Measurements from ENCODE around the gene DVL2. TPM values are rescaled to one million over a fixed set of nuclear protein-coding genes. Genes with fewer than 3 reads are reported as not detected.
A peak's percentile ranks its signal among the peaks of the same experiment; 100 is the strongest.

DVL2 gene
- total RNA-seq, 2 donors from 2014 or later, result 35.1 to 61.6 TPM

DNA sequence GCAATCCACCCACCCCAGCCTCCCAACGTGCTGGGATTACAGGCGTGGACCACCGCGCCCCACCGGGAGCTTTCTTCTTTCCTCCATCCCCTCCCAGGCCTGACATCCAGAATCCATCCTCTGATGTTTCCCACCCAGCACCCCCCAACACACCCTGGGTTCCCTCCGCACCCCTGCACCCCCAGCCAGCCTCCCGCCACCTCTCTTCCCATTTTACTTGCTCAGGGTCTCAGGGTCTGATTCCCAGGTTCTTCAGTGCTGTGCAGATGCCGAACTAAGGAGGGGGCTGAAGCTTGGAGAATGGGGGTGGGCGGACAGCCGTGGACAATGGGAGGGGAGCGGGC is 55.4 kb downstream of the DVL2 start:
- no peak overlapping the region for H3K27ac Mint-ChIP-seq
- H3K9me3 Mint-ChIP-seq, result no peaks in the 10 kb centered on the region
- peaks cover 6 to 8% of the 10 kb centered on the region in 2 donors for H3K27me3 Mint-ChIP-seq
- no peak for ATAC-seq
- H3K4me3 Mint-ChIP-seq, result no peak overlapping the region
- H3K36me3 Mint-ChIP-seq, result no peaks in the 10 kb centered on the region
- no peak for DNase-seq (ENCODE audit: low spot score)
- H3K4me1 Mint-ChIP-seq (ENCODE audit: low read depth in 2 of 2), result peaks cover 6 to 7% of the 10 kb centered on the region in 2 donors

DNA sequence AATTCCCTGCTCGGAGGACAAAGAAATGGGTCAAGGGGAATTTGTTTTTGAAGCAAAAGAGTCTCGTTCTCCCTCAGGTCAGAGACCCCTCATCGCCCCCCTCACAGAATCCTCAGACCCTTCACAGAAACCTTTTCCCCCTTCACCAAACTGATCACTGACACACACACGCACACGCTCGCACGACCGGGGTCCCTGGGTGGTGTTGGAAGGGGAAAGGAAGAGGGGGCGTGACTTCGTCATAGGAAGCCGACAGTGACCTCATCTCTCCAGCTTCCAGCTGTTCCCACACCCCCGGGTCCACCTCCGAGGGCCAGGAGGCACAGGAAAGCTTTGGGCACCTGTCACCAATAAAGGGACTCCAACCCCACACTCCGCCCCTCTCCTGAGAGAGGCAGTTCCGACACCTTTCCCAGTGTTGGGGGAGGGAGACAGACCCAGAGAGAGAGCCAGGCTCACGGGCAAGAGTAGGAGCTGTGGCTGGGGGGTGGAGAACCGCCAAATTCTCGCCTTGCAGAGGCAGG is 56.3 kb downstream of the DVL2 start:
- H3K4me1 Mint-ChIP-seq (ENCODE audit: low read depth in 2 of 2), result peaks cover 6 to 7% of the 10 kb centered on the region in 2 donors
- H3K27ac Mint-ChIP-seq, result no peak overlapping the region
- H3K4me3 Mint-ChIP-seq, result peak overlapping the region; percentile 47
- no peaks in the 10 kb centered on the region for H3K9me3 Mint-ChIP-seq
- ATAC-seq (no peak), DNase-seq (ENCODE audit: low spot score) (no peak)
- H3K36me3 Mint-ChIP-seq, result no peaks in the 10 kb centered on the region
- H3K27me3 Mint-ChIP-seq, result peaks cover 6 to 8% of the 10 kb centered on the region in 2 donors

DNA sequence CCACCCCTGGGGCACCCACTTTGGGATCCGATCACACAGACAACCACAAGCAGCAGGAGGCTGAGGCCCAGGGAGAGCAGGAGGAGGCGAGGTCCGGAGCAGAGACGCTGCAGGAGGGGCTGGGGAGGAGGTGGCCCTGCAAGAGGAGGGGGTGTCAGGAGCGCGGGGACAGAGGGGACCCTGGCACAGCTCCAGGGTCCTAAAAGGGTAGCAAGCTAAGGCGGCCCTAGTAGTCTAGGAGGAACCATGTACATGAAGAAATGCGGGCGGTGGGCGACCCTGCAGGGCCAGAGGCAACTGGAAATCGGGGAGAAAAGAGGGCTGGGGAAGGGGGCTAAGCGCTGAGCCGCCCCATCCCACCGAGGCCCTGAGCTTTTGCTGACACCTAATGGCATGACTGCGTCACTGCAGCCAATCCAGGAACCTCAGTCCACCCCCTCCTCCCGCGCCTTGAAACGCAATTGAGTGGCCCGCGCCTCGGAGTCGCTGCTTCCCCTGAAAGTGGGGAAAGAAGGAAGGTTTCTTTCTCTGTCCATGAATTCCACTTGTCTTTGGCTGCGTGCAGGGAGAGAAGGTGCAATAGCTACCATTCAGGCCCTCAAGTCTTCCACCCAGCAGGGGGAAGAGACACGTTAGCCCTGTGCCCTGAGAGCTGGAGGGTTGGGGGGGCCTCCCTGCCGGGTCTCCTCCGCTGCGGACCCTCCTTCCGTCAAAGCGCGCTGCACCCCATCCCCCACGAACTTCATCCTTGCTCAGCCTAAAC is 56.9 kb downstream of the DVL2 start:
- no peaks in the 10 kb centered on the region for H3K36me3 Mint-ChIP-seq
- peak; percentile 57 to 71 for ATAC-seq
- H3K4me1 Mint-ChIP-seq (ENCODE audit: low read depth in 2 of 2), result peaks cover 6 to 7% of the 10 kb centered on the region in 2 donors
- H3K27me3 Mint-ChIP-seq, result peaks cover 6 to 8% of the 10 kb centered on the region in 2 donors
- no peak overlapping the region for H3K27ac Mint-ChIP-seq
- no peak for DNase-seq (ENCODE audit: low spot score)
- H3K4me3 Mint-ChIP-seq, result peak overlapping the region; percentile 47
- no peaks in the 10 kb centered on the region for H3K9me3 Mint-ChIP-seq

DNA sequence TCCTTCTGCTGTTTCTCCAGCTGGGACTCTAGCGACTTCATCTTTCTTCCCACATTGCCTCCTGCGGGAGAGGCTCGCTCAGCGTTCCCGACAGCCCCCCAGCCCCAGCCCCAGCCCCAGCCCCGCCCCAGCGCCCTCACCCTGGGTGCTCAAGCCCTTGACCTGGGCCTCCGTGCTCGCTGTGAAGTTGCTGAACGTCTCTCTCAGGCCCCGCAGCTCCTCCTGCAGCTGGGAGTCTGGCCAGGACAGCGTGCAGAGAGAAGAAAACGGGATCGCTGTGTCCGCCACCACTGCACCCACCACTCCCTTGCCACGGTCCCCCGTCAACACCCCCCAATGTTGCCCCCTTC is 57.5 kb downstream of the DVL2 start:
- ATAC-seq (no peak), DNase-seq (ENCODE audit: low spot score) (no peak)
- Mint-ChIP-seq H3K4me1 (ENCODE audit: low read depth in 2 of 2) (peaks cover 6 to 7% of the 10 kb centered on the region in 2 donors), H3K36me3 (no peaks in the 10 kb centered on the region), H3K4me3 (no peak overlapping the region), H3K9me3 (no peaks in the 10 kb centered on the region), H3K27ac (no peak overlapping the region), H3K27me3 (peaks cover 6 to 8% of the 10 kb centered on the region in 2 donors)

DNA sequence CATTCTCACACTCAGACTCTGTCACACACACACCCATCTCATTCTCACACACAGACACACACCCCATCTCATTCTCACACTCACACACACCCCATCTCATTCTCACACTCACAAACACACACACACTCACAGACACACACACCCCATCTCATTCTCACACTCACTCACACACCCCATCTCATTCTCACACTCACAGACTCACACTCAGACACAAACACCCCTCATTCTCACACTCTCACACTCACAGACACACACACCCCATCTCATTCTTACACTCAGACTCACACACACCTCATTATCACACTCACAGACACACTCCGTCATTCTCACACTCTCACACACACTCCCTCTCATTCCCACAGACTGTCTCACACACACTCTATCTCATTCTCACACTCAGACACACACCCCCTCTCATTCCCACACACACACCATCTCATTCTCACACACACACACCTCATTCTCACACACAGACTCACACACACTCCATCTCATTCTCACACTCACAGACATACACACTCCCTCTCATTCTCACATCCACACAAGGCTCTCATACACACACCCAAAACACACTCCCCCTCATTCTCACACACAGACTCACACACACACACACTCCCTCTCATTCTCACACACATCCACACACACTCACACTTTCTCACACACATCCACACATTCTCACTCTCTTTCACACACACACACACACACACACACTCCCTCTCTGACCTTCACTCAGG is 58.0 kb downstream of the DVL2 start:
- H3K27ac Mint-ChIP-seq, result no peak overlapping the region
- H3K27me3 Mint-ChIP-seq, result peaks cover 6 to 8% of the 10 kb centered on the region in 2 donors
- H3K4me1 Mint-ChIP-seq (ENCODE audit: low read depth in 2 of 2), result peaks cover 6 to 7% of the 10 kb centered on the region in 2 donors
- DNase-seq (ENCODE audit: low spot score), result no peak
- no peaks in the 10 kb centered on the region for H3K9me3 Mint-ChIP-seq
- no peak for ATAC-seq
- no peaks in the 10 kb centered on the region for H3K36me3 Mint-ChIP-seq
- H3K4me3 Mint-ChIP-seq, result no peak overlapping the region

Other genes starting within 250 kb of the DVL2 start
- gene ALOX12, start 238.5 kb downstream of the DVL2 start, total RNA-seq, result not detected
- gene RNASEK, start 221.9 kb downstream of the DVL2 start, total RNA-seq, result 100 to 1,000 TPM; 206 to 224 TPM
- gene BCL6B, start 211.5 kb downstream of the DVL2 start, total RNA-seq, result 1 to 10 TPM in 1 of 2 donors, under 1 TPM in 1; 0.73 to 1.1 TPM
- 10 to 100 TPM; 11.7 to 19.1 TPM for gene SLC16A13, start 198.5 kb downstream of the DVL2 start, total RNA-seq
- gene SLC16A11, start 190.4 kb downstream of the DVL2 start, total RNA-seq, result 1 to 10 TPM; 1.2 to 1.7 TPM
- gene CLEC10A, start 154.3 kb downstream of the DVL2 start, total RNA-seq, result not detected
- under 1 TPM in 1 of 2 donors, not detected in 1; 0.33 TPM for gene ASGR2, start 119.7 kb downstream of the DVL2 start, total RNA-seq
- gene ASGR1, start 55.1 kb downstream of the DVL2 start, total RNA-seq, result under 1 TPM in 1 of 2 donors, not detected in 1; 0.95 TPM
- 1 to 10 TPM; 3.3 to 8.3 TPM for gene DLG4, start 14.7 kb downstream of the DVL2 start, total RNA-seq
- 100 to 1,000 TPM; 651 to 710 TPM for gene ACADVL, start 14.6 kb downstream of the DVL2 start, total RNA-seq
- 10 to 100 TPM; 40.1 to 55.2 TPM for gene PHF23, start 4.9 kb upstream of the DVL2 start, total RNA-seq
- 100 to 1,000 TPM; 197 to 277 TPM for gene GABARAP, start 7.9 kb upstream of the DVL2 start, total RNA-seq
- 100 to 1,000 TPM; 145 to 165 TPM for gene CTDNEP1, start 17.2 kb upstream of the DVL2 start, total RNA-seq
- 10 to 100 TPM; 43.5 to 70.5 TPM for gene ELP5, start 17.7 kb upstream of the DVL2 start, total RNA-seq
- gene CLDN7, start 28.0 kb upstream of the DVL2 start, total RNA-seq, result 1 to 10 TPM in 1 of 2 donors, under 1 TPM in 1; 0.73 to 1.1 TPM
- under 1 TPM in 1 of 2 donors, not detected in 1; 0.50 TPM for gene SLC2A4, start 47.2 kb upstream of the DVL2 start, total RNA-seq
- not detected for gene YBX2, start 60.1 kb upstream of the DVL2 start, total RNA-seq
- gene EIF5A, start 73.1 kb upstream of the DVL2 start, total RNA-seq, result 1,000 to 10,000 TPM in 1 of 2 donors, 100 to 1,000 TPM in 1; 953 to 1,345 TPM
- gene GPS2, start 80.8 kb upstream of the DVL2 start, total RNA-seq, result 10 to 100 TPM; 58.1 to 87.0 TPM
- gene NEURL4, start 94.8 kb upstream of the DVL2 start, total RNA-seq, result 10 to 100 TPM; 37.6 to 76.7 TPM
- 100 to 1,000 TPM; 240 to 419 TPM for gene ACAP1, start 102.0 kb upstream of the DVL2 start, total RNA-seq
- gene KCTD11, start 117.6 kb upstream of the DVL2 start, total RNA-seq, result 10 to 100 TPM in 1 of 2 donors, 1 to 10 TPM in 1; 6.7 to 13.0 TPM
- gene TMEM95, start 120.6 kb upstream of the DVL2 start, total RNA-seq, result not detected
- gene TNK1, start 146.6 kb upstream of the DVL2 start, total RNA-seq, result under 1 TPM in 1 of 2 donors, not detected in 1; 0.36 TPM
- 10 to 100 TPM; 32.2 to 48.4 TPM for gene PLSCR3, start 160.0 kb upstream of the DVL2 start, total RNA-seq
- 10 to 100 TPM; 40.1 to 51.1 TPM for gene TMEM256, start 169.6 kb upstream of the DVL2 start, total RNA-seq
- gene NLGN2, start 173.3 kb upstream of the DVL2 start, total RNA-seq, result 1 to 10 TPM; 2.3 to 7.7 TPM
- not detected for gene SPEM1, start 185.8 kb upstream of the DVL2 start, total RNA-seq
- not detected for gene SPEM2, start 191.1 kb upstream of the DVL2 start, total RNA-seq
- gene SPEM3, start 194.3 kb upstream of the DVL2 start, total RNA-seq, result not detected
- 10 to 100 TPM; 11.2 to 14.2 TPM for gene TMEM102, start 200.9 kb upstream of the DVL2 start, total RNA-seq
- gene FGF11, start 205.0 kb upstream of the DVL2 start, total RNA-seq, result 1 to 10 TPM; 1.9 to 4.5 TPM
- gene CHRNB1, start 210.5 kb upstream of the DVL2 start, total RNA-seq, result 10 to 100 TPM; 10.4 to 13.7 TPM
- gene ZBTB4, start 245.1 kb upstream of the DVL2 start, total RNA-seq, result 10 to 100 TPM; 19.7 to 26.1 TPM
- not detected for gene SLC35G6, start 246.9 kb upstream of the DVL2 start, total RNA-seq
- gene POLR2A, start 249.8 kb upstream of the DVL2 start, total RNA-seq, result 100 to 1,000 TPM; 212 to 283 TPM